HG02884 (cell line): ENCODE results near the gene CD247.

Source experiments
- ATAC-seq: cut with Tn5 transposase; IDR thresholded peaks from one replicate; pipeline ENCODE4 v1.9.1; 2021; ENCODE audit warnings: mild to moderate bottlenecking, moderate library complexity; ENCODE audit not compliant: unreplicated experiment

The CD247 gene

DNA sequence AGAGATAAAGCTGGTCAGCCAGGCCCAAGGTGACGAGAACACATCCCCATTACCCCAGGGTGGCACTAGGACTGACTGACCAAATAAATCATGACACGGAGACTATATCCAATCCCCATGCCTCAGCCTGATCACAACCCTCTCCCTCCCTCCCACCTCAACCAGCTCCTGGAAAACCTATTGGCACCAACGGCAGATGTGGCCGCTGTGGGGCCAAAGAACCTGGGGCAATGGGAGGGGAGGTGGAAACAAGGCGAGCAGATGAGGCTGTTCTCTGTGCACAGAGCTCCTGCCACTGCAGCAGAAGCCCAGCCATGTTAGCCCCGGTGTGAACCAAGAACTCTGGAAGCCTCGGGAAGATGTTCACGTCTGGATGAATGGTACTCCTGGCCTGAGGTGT, 77.6 kb downstream of the CD247 start:
- no peak for ATAC-seq

DNA sequence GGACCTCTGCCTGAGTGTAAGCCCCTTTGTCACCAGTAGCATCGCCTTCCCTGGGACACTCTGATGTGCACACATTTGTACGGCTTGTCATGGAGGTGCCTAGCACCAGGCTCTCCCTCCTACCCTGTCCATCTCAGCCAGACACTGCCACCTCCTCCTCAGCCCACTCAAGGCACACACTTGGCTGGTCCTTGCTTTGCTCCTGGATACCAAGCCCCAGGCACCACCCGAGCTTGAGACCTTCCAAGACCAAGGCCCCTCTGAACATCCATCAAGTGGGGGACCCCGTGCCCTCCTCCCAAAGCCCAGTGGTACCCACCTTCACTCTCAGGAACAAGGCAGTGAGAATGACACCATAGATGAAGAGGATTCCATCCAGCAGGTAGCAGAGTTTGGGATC, 78.0 kb downstream of the CD247 start:
- no peak for ATAC-seq

DNA sequence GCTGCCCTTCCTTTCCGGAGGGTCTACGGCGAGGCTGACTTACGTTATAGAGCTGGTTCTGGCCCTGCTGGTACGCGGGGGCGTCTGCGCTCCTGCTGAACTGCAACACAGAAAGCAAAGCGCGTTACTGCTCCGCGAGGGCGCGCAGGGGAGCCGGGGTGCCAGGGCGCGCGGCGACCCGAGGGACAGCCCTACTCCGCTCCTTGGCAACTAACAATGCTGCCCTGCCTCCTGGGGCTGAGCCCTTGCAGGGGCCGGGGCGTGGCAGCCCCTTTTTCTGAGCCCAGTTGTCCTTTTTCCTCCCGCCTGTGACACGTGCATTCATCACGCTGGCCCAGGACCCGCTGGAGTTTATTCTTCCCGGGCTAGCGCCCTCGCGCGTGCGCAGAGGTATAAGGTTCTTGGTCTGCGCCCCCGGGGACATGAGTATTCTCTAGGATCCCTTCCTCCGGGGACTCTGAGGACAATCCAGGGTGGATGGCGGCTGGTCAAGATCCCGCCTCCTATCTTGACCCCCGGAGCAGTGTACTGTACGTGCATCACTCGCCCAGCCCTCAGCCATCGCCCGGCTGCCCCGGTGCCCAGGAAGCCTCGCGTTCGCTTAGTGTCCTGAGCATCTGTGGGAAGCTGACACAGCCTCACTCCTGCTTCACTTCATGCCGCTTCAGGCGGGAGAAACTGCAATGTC, 78.9 kb downstream of the CD247 start:
- no peak for ATAC-seq

DNA sequence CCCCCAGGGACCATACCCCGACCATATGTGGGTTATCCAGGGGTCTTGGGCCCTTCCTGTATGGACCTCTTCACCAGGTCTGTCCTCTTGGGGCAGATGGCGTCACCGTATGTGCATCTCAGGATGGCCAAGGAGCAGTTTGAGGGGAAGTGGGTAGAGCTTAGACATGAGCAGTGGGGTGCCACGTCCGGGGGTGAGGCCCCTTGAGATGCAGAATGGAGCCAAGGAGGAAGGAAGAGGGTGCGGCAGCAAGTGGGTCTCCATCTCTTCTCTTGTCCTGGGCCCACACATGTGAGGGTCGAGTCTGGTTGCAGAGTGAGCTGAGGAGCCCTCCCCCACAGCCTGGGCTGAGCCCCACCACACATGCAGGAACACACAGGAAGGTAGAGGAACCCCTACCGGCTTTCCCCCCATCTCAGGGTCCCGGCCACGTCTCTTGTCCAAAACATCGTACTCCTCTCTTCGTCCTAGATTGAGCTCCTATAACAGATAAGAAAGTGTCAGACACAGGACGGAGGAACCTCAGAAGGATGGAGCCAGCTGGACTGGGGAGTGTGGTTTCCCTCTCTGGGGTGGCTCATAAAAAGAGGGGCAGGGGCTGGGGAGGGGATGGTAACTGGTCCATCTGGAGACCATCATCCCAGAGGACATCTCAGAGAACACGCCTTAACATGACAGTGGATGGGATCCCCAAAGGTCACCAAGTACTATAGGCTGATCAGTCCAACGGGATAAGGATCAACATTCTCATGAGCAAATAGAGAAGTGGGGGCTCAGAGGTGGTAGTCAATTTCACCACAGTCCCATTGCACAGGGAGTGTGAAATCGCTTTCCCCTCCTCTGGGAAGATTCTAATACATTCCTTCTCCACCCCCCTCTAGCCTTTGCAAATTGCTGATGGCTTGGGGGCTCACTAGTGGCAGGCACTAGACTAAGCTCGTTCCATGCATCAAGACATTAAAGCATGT, 79.9 kb downstream of the CD247 start:
- no peak for ATAC-seq

DNA sequence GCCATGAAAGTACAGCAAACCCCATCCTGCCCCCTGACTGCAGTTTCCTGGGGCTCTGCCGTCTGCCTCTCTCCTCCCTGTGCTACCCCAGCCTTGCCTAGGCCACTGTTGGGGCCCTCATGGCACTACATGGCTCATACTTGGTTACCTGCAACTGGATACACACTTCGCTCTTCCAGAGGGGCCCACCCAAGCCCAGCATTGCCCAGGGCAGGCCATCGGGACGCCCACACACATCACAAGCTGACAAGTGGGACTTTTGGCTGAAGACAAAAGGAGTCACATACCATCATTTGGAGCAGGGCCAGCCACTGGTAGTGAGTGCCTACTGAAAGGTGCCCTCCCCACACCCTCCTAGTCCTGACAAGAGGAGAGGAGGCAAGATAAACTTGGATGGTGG, 82.8 kb downstream of the CD247 start:
- no peak for ATAC-seq

DNA sequence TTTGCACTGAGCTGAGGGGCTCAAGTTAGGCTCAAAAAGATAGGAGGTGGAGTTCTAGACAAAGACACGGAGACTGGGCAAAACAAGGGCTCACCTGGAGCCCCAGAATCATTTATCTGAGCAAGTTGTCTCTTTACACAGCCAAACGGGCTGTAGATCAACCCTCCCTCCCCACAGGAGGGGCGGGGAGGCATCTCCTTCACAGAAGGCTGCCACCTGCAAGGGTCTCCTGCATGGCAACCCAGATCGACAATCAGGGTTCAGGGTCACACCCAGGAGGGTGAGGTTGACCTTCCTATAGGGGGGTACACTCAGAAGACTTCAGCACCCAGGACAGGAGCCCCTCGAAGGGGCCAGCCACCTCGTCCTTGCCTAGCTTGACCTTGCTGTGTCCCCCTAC, 84.0 kb downstream of the CD247 start:
- ATAC-seq, result no peak

DNA sequence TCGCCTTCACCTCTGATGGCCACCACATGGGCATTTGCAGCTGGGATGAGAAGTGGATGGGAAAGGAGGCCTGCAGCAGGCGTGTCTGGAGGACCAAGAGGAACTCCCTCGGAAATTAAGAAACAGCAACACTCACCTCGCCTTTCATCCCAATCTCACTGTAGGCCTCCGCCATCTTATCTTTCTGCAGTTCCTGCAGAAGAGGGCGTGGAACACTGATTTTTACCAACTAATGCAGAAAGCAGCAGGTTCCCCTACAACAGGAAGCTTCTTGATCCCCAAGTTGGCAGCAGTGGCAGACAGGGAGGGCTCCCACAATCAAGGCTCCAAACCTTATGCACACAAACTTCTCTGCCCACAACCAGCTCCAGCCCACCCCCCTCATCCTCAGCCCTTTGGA, 84.4 kb downstream of the CD247 start:
- ATAC-seq, result no peak

DNA sequence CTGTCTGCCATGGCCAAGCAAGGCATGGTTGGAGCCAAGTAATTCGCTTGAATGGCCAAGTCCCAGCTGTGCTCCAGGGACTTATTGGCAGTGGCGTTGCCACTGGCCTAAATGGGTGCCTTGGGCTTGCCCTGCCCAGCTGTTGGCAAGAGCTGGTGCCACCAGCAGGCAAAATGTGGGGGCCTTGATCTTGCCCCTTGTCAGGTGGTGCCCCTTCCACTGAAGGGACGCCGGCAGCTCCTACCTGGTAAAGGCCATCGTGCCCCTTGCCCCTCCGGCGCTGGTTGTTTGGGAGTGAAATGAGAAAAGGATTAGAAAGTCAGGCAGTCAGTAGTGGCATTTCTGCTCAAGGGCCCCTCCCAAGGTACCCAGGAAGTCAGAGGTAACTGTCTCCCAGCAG, 85.5 kb downstream of the CD247 start:
- no peak for ATAC-seq

DNA sequence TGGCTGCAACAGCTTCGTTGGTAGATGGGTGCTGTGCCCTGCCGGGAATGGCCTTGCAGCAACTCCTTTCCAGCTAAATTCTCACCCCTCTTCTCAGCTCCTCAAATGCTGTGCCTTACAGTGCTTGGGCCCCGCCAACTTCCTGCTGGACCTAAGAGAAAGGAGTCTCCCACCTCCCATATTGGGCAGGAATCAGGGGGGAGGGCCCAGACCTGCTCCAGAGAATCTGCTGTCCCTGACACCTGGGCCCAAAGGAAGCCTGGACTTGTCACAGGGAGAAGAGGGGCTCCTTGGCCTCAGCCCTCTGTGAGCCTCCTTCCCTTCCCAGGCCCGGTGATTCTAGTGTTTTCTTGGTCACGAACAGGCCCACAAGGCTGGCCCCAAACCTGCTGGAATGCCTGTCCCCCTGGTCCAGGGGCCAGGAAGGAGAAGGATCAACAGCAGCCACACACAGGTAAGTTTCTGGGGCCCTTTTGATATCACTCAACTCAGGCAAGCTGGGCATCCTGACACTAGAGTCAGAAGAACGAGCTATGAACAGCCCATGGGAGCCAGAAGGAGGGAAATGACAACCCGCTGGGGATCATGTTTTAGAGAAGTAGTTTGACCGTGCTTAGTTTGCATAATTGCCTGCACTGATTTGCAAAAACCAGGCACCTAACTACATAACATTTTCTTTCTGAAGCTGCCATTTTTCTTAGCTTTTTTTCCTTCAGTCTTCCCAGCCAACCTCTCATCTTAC, 86.2 kb downstream of the CD247 start:
- ATAC-seq, result no peak

DNA sequence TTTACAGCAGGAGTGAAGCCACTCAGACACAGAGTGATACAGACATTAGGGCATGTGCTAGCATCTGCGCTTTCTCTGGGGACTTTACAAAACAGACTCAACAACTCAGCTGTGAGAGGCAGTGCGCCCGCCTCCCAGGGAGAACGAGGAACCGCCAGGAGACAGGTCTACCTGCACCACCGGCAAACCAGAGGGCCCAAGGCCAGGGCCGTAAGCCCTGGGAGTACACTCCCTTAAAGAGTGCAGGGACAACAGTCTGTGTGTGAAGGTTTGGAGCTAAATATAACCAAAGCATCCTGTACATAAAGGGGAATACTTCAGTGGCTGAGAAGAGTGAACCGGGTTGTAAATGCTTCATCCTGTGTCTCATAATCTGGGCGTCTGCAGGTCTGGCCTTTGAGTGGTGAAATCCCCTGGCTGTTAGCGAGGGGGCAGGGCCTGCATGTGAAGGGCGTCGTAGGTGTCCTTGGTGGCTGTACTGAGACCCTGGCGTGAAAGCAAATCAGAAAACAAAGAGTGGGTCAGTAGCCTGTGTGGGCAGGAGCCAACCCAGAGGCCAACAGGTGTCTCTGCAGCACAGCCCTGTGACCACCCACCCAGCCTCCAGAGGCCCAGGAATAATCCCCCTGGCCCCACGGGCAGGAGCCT, 86.9 kb downstream of the CD247 start:
- ATAC-seq, result no peak

DNA sequence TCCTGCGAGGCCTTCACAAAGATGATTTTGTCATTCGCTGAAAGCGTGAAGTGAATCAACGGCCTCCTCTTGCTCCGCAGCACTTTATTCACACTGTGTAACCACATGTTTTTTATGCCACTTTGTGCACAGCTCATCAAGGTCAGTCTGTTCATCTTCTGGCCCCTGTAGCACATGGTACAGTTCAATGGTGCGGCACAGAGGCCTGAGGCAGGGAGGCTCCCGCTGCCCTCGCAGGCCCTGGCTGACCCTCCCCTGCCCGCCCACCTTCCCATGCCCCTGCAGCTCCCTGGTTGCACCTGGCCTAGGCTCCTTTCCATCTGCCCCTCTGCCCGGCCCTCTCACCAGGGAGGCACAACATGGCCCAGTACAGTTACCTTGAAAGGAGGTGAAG, 87.5 kb downstream of the CD247 start:
- no peak for ATAC-seq

DNA sequence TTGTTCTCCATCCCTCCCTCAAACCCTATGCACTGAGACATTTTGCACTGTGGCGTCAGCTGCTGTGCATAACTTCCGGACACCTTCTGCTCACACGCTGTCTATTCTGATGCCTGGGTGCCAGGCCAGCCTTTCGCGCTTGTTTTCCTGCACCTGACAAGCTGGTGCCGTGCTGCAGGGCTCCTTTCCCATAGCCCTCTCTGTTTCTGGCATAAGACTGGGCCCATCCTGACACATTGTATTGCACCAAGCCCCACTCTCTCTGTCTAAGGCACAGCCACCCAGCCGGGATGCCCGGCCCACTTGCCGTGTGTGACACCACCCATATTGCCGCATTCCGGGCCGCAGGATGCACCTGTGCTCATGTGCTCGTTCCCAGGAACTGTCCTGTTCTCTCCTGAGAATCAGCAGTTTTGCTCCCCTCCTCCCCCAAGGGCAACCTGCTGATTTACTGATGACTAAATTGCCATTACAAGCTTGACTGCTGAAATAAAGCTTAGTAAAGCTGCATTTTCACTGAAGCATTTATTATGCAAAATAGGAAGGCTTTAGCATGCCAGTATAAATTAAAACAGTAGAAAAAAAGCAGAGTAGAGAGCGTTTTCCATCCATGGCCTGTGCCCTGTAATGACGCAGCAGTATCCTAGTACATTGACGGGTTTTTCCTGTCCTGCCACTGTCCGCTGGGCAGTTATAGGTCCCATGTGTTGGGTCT, 88.0 kb downstream of the CD247 start:
- no peak for ATAC-seq

DNA sequence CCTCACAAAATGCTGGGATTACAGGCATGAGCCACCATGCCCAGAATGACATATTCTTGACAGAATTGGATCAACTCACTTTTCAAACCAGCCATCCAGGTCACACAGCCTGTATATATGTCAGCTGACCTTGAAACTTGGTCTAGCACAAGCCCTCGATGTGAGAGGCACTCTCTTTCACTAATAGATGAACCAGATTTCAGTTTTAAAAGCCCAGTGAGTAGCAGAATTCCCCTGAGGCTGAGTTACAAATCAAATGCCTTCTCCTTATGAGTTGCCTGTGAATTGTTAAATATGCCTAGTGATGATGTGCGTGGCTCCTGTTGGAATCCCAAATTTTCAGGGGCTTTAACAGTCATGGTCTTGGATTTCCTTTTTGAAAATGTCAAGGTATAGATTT, 88.7 kb downstream of the CD247 start:
- ATAC-seq, result no peak

DNA sequence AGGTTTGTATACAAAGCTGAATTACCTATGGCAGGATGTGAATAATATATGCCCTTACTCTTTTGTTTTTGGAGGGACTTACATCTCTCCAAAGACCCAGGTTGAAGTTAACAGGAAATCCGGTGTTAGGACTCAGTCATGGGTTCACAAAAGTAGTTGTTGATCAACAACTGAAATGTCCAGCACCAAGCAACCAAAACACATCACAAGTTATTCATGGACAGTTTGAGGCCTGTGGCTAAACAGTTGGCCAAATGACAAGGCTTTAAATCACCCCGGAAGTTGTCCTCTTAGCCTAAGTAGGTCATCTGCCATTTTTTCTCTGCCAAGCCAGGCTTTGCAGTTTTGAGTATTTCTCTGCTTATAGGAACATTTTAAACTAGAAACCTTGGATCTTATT, 89.9 kb downstream of the CD247 start:
- ATAC-seq, result no peak

DNA sequence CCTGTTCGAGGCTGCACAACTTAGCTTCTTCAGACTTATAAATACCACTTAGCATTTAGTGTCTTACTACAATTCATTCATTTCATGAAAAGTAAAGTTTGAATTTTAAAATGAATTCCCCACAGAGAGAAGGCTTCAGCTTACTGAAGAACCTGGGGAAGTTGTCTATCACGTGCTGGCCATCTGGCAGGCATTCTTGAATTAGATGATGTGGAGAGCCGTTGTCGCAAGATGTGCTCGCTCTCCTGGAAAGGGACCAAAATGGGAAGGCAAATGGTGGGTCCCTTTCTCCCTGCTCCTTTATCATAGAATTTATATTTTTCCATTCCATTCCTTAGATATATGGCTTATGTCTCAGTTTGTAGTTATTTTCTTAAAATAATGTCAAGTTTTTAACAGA, 90.5 kb downstream of the CD247 start:
- ATAC-seq, result no peak

DNA sequence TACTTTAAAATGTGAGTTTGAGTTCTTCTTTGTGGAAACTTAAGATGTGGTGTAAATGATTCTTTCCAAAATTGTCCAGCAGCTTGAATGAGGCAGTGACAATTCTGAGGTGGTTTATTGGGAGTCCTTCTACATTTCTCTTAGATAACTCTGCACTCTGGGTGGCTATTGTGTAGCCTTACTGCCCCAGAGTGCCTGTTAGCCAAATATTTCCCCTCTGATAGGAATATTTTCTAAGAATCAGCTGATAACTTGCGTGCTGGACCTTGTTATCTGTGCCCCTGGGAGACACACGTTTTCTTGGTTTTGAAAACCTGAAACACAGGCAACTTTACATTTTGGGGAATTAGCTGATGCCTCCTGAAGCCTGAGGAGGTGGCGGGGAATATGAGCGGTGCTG, 91.6 kb downstream of the CD247 start:
- no peak for ATAC-seq

DNA sequence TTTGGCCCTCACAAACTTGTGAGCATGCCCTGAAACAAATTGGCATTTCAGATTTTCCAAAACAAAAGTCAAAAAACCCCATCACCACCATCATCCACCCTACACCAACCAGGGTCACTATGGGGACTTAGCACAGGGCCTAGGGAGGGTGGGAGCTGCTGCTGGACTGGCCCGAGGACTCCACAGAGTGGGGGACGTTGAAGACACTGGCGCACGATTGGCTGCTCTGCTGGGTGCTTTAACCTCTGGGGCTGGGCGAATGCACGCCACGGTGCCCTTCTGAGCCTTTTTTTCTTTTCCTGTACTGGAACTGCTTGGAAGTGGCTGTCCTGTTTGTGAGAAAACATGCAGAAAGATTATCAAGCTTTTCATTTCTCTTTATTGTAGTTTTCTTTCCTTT, 92.8 kb downstream of the CD247 start:
- no peak for ATAC-seq

DNA sequence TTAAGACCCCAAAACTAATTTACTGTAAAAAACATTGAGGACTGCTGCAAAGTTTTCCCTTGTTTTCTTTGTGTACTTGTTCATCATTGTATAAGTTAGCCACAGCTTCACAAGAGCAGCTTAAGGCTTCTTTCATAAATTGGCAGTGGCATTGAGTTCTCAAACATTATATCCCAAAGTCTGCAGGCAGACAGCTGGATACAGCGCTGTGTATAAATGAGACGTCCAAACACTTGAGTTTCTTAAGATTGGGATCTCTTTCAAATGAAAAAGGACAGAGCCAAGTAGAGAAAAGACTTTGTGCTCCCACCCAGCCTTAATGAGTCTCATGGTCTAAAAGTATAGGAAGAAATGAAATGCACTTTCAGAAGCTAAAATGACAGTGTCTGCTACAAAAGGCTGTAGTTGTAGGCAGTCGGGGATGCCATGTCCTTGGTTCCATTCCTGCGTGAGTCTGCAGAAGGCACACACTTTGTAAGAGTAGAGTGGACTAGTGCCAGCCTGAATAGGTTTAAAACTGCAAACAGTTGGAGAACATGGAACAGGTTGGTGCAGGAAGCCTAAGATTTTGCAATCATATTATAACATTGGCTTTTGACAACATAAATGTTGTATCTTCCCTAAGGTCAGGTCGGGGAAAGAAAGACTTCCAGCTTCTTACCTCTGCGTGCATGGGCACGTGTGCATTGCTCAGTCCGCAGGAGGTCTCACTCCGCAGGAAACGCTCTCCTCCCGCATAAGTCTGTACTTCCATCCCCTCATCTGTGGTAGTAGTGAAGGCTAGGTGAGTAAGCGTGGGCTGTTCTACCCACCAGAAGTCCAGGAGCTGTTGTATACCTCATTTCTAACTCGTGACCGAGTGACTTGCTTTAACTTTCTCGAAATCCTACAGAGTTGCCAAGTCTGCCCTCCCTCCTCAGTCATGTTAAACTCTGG, 94.4 kb downstream of the CD247 start:
- no peak for ATAC-seq

DNA sequence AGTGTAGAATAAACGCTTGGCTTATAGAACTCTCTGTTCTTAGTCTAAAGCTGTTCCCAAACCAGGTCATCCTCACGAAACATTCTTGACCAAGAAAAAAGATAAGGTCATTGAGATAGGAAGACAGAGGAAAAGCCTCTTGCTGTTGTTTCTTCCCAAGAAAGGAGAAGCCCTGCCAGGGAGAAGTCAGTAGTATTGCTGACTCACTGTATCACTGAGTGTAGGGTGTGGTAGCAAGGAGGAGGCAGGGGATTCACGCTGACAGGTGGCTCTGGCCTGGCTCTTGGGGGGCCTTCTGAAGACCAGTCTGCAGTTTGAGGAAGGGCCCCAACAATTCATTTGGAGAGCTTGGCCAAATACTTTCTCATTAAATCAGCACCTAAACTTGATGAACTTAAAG, 97.8 kb downstream of the CD247 start:
- ATAC-seq, result no peak
